Epithelial cell of prostate (primary cell): ENCODE data around the gene ACOX2.

ENCODE experiments used
- DNase-seq: peaks from one replicate; pipeline ENCODE4 v3.0.0-alpha.2; 2011; ENCODE audit warnings: low read depth, low spot score
- H3K27ac ChIP-seq: fragments of 450-650 bp; 2 replicates; pipeline ENCODE4 v1.5.1; 2017; ENCODE audit warnings: mild to moderate bottlenecking

Gene ACOX2

GRCh38 chr3:58536501-58537411, at the start of gene ACOX2:
ACOX2 (minus strand) TSS chr3:58537190; CDS start chr3:58535106, 2,084 bp downstream.
- H3K27ac ChIP-seq = no peak within 1 kb of the TSS
- DNase-seq = no peak

DNA sequence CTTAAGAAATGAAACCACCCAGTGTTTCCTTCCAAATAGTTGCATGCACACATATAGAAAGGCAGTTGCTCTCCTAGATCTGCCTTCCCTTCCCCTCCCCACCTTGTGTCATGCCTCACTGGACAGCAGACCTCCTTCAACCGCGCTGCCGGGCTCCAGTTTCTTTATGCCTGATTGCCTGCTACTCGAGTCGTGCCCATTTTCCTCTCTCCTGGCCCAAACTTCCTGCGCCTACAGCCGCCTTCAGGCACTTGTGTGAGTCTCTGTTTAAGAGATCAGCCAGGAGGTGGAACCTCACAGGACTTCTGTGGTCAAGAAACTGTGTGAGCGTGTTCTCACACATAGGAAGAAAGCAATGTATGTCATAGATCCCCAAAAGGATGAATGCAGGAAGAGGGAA, 49.0 kb upstream of the ACOX2 start:
- H3K27ac ChIP-seq = no peak overlapping the region
- no peak for DNase-seq

- no peak overlapping the region for H3K27ac ChIP-seq
- DNase-seq = no peak
Measured at GRCh38 chr3:58585005-58585786, 48.2 kb upstream of the ACOX2 start.

DNA sequence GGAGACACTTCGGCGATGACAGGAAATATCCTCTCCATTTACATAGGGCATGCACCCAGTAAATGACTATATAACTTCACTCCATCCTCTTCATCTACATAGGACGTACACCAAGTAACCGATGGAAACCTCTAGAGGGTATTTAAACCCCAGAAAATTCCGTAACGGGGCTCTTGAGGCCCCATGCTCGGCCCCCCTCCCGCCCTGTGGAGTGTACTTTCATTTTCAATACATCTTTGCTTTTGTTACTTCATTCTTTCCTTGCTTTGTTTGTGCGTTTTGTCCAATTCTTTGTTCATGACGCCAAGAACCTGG, 47.7 kb upstream of the ACOX2 start:
- DNase-seq = no peak
- H3K27ac ChIP-seq = no peak overlapping the region

DNA sequence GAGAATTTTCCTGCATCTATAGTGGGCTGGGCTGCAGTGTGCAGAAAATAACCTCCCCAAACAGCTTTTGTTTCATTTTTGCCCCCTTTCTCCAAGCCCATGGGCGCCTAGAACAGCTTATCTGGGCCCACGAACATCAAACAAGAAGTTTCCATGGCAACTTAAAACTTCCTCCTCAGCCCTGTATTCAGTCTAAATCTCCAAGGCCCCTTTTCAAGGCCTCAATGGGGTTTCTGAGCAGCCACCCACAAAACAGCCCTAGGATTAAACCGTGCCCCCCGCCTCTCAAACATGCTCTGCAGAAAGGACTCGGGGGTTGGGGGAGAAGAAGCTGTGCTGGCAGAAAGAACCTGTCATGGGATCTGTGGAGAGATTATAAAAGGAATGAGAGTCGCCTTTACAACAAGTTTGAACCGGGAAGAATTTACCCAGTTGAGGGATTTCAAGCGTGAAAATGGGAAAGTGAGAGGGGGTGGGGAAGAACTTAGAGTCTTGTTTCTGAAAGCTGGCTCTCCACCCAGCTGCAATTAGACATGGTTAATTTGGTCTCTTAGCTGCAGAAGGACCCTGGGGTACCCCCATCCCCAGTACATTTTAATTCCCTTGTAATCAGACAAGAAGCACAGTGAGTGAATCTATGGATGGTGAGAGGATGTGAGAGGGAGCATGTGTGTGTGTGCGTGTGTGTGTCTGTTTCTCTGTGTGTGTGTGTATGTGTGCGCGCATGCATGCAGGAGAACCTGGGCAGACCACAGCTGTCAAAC, 44.5 kb upstream of the ACOX2 start:
- DNase-seq = no peak
- no peak overlapping the region for H3K27ac ChIP-seq

GRCh38 chr3:58580826-58581327, 43.9 kb upstream of the ACOX2 start:
- H3K27ac ChIP-seq = no peak overlapping the region
- DNase-seq = no peak

- DNase-seq = no peak
- H3K27ac ChIP-seq = no peak overlapping the region
Measured at GRCh38 chr3:58578873-58579272, 41.9 kb upstream of the ACOX2 start.

GRCh38 chr3:58577269-58577821, 40.4 kb upstream of the ACOX2 start, which contains the start of gene FAM107A:
FAM107A (minus strand) TSS chr3:58577391; CDS start chr3:58569860, 7,531 bp downstream.
- DNase-seq = no peak
- no peak within 1 kb of the TSS for H3K27ac ChIP-seq

DNA sequence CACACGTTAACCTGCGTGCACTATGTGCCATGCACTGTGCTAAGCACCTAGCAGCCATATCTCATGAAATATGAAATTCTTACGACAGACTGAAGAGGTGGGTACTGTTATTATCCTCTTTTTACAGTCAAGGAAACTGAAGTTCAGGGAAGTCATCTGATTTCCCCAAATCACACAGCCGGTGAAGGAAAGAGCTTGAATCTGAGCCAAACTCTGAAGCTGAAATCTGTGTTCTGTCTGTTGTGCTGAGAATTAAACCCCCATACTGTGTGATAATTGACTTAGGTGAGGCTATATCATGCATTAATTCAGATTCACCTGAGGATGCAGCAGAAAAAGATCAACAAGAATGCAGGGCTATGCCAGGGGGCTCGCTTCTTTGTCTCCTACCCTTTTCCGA, 39.7 kb upstream of the ACOX2 start:
- no peak overlapping the region for H3K27ac ChIP-seq
- DNase-seq = no peak

DNA sequence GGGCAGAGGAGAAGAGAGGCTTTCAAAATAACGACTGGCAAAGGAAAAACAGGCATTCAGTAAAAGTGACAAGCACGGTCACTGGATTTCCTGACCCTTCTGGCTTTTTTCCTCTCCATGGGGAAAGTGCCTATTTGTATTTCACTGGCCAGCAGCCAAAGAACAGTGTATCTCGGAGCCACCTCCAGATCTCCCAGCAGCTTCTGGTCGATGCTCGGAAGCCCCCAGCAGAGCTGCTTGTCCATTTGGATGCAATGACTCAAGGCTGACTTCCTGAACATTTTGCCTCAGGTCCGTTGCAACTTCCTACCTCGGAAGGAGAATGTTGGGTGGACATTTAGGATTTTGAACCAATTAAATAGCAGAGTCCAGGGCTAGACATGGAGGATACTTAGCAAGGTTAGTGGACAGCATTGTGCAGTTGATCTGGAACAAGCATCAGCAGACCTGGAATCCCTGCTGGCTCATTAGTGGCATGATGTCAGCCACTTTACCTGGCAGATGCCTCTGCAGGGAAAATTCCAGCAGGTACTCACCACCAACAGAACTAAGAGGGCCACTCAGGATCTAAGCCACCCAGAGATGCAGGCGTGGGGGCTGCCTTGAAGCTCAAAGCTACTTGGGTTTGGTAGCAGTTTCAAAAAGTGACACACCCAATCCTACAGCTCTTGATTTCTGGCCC, 39.1 kb upstream of the ACOX2 start:
- H3K27ac ChIP-seq = no peak overlapping the region
- no peak for DNase-seq

DNA sequence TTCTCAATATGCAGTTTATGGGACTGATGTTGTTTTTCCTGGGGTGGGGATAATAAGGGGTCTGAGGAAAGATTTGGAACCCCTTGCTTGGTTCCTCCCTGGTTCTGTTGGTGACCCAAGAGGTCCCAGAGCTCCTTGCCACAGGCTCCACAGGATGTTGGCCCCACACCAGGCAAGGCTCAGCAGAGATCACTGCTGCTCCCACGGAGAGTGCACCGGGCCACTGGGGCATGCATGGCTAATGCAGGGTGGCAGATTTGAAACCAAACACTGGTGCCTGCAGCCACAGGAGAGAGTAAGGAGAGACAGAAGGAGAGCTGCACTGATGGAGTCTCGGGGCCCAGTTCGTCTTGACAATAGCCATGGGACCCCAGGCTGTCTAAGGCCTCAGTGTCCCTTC, 37.7 kb upstream of the ACOX2 start:
- DNase-seq = no peak
- no peak overlapping the region for H3K27ac ChIP-seq

DNA sequence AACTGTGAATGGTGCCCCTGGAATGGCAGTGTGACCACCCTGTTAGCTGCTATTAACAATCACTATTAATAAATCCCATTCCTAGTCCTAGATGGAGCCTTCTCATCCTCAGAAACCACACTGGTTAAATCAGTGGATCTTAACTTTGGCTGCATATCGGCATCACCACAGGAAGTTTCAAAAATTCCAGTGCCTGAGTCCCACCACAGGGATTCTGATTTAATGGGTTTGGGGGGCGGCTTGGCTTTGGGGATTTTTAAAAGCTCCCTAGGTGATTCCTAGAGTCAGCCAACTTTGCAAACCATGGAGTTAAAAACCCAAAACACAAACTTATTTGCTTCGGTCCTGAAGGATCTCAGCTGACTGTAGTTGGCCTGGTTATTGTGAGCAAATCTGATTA, 37.1 kb upstream of the ACOX2 start:
- no peak for DNase-seq
- no peak overlapping the region for H3K27ac ChIP-seq

DNA sequence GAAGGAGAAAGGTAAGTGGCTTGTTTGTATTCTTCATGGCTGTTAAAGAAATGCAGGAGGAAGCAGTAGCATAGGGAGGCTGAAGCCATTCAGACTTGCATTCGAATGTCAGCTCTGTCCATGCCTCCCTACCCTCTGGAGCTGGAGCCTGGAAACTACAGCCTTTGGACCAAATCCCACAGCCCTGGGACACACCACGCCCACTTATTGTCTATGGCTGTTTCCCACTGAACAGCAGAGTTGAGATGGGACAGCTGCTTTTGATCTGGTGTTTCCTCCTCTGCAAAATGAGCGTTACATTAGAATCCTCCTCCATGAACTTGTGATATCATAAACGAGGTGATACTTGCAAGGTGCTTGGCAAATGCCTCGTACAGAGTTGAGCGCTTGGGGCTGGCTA, 36.6 kb upstream of the ACOX2 start:
- H3K27ac ChIP-seq = no peak overlapping the region

DNA sequence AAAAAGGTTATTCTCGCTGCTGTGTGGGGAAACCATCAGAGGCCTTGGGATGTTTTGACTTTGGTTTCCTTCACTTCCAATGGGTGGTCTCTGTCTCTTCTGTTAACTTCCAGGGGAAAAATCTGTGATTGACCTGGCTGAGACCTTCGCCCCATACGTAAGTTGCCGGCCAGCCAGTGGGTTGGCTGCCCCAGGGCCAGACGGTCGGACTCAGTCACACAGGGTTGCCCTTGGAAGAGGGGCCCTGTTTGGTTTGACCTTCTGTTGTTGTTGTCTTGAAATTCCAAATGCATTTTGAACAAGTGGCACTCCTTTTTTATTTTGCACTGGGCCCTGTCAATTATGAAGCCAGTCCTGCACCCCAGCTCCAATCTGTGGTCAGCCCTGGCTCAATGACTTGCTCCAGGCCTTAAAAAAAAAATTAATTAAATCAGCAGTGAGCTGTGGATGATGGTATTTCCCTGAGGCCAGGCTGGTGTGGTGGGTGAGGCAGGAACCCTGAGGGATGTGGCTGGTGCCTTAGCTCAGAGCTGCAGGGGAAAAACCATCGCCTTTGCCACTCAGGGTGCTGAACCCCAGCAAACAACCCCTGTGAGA, 35.7 kb upstream of the ACOX2 start:
- no peak for DNase-seq
- no peak overlapping the region for H3K27ac ChIP-seq

More for the DNA sequence above, 36.6 kb upstream of the ACOX2 start:
- no peak for DNase-seq

GRCh38 chr3:58572013-58572633, 35.1 kb upstream of the ACOX2 start:
- H3K27ac ChIP-seq = no peak overlapping the region
- DNase-seq = peak; percentile 8

DNA sequence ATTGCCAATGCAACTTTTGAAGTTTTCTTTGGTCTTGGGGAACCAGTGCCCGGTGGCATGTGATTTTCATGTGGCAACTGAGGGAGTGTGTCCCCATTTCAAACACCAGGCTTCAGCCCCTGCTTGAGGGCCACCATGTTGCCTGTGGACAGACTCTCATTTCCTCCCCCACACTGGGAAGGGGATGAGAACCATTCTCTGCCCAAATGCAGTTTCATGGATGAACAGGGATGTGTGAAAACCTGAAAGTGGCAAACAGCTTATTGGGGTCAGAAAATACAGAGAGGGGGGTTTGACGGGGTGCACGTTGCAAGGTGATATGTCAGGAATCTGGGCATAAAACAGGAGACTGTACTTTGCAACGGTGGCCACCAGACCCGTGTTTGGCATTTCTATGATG, 33.9 kb upstream of the ACOX2 start:
- DNase-seq = no peak
- no peak overlapping the region for H3K27ac ChIP-seq

DNA sequence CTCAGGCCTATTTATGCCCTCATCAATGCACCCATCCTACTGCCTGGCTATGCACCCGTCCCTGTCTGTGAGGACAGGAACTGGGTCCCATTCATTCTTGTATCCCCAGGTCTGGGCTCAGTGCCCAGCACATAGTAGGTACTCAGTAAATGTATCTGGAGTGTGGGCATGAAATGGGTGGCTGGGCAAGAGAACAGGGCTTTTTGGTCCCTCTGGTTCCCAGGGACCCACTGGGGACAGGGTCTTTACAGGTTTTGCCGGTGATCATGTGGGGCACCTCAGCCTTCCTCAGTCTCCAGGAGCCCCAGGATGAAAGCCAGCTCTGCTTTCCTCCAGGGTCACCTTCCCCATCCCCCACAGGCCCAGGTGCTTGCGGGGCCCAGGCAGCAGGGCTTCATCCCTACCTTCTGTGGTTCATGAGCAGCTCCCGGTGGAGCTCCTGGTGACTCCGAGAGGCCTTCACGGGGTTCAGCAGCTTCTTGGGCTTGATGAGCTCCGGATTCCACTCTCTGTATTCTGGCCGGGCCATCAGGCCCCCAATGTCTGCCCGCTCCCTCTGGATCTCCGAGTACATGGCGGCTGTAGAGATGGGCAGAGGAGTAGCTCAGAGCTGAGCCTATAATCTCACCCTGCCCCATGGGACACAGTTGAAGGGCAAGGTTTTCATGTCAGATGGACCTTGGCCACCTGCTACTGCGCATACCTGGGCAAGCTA, 32.5 kb upstream of the ACOX2 start:
- H3K27ac ChIP-seq = no peak overlapping the region
- DNase-seq = no peak

DNA sequence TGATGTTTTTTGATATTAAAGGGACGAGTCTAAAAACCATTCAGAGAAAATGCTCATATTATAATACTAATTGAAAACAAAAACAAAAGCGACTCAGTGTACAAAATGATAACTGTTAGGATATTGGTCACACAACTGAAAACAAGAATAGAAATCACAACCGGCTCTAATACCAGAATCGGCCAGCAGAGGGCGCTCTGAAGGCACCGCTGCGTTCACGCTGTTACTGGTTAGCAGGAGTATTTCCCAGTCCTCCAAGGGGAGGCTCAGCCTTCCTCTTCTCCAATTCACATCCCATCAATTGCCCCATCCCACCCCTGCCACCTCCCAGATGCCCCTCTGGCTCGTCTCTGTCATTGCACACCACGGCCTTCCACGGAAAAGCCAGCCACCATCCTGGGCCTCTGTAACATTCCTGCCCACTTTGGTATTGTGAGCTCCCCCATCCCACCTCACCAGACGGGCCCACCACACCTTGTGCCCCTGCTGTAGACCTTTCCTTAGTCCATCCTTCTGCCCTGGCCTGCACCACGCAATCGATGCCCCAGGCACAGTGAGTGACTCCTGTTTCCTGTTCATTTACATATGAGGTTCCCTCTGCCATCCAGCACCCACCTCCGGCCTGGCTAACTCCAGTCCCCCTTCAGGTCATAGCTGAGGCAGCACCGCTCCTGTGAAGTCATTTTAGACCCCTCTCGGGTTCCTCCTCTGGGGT, 31.7 kb upstream of the ACOX2 start:
- no peak for DNase-seq
- no peak overlapping the region for H3K27ac ChIP-seq
